IPS-11a (cell line): ENCODE results near the gene MYRFL.

Source experiments
- H3K4me3 ChIP-seq: one replicate; pipeline ENCODE4 v1.5.1; 2013; ENCODE audit warnings: low read depth, low read length, control low read depth

Gene MYRFL

DNA sequence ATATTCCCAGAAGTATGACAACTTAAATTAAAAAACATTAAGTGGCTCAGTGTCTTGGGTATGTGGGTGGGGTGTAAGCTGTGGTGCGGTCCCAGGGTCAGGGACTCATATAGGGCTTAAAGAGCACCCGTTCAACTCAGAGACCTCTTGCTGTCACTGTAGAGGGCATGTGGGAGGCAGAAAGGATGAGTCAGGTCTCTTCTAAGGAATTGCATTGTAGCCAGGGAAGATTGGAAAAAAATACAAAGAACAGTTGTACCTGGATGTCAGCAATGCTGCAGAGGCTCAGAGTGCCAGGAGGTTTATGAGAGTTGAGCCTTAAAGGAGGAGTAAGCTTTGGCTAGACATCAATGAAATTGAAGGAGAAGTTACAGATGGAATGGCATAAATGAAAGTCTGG lies 104.1 kb downstream of the MYRFL start:
- H3K4me3 ChIP-seq: no peak overlapping the region

DNA sequence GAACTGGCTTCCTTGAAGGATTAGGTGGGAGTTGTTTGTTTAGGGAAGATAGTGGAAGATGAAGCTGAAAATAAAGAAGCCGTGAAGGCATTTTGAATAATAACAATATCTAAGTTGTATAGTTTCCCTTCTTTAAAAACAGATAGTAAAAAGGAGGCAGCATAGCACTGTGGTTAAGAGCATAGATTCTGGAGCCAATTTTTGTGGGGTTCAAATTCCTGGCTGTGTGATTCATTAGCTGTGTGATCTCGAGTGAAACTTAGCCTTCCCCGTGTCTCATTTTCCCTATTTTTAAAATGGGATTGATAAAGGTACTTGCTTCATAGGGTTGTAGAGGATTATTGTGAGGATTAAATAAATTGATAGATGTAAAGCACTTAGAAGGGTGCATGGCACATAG lies 104.5 kb downstream of the MYRFL start:
- H3K4me3 ChIP-seq: no peak overlapping the region

DNA sequence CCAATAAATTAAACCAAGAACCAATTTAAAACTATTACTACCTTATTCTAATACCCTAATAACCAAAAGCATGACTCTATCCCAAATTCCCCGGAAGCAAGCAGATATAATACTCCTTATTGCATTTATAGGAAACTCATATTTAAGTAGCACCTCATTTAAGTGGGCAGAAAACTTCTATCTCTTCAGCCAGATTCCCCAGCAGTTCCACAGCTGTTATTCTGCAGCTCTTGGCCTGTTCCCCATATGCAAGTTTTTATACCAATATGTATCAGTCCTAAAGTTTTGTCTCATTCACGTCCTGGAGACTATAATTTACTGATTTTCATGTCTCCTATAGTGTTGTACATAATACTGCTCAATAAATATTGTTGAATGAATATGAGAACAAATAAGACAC lies 106.5 kb downstream of the MYRFL start:
- H3K4me3 ChIP-seq: no peak overlapping the region

DNA sequence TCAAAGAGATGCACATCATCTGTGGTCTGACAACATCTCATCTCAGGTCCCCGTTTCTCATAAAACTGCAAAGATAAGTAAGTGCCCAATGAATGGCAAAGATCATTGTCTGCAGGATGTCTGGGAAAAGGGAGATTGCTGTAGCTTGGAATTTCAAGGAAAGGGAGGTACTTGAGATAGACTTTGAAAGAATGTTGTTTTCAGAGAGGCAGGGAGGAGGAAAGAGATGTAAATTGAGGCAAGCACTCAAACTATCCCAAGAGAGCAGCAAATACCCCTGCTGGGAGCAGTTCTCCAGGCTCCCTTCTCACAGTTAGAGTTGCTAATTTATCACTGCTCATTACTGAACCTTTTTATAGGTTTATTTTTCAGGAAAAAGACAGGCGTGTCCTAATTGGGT lies 107.1 kb downstream of the MYRFL start:
- no peak overlapping the region for H3K4me3 ChIP-seq

DNA sequence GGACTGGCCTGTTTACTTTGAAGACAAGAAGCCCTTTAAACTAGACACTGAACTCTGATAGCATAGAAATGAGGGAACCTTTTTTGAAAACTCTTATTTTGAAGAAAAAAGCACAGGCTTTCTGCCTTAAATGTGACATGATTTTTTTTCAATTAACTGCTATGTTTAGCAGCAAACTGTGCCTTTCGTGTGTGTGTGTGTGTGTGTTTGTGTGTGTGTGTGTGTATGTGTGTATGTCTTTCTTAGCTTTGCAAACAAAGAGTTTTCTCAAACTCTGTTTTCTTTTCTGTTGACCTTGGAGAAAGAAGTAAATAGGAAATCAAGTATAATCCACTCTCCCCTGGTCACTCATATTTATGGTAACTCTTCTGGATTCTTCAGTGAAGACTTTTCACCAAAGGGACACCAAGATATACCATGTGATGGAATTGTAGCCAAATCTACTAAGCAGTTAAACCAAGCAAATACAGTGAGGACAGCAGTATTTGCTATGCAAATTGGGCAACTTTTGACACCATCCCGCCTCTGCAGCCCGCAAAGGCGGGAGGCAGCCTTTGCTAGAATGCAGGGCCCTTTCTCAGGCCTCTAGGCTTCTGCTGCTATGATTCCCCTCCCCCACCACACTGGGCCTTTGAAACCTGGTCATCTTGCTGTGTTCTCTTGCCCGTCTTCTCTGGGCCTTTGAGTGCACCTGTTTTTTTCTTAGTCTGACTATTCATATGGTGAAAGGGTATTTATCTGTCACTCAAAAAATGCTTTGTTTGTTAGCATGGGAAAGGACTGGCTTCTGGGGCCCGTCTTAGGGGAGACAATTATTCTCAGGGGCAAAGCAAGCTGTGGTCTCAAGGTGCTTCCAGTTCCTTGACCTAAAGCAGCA lies 107.9 kb downstream of the MYRFL start:
- no peak overlapping the region for H3K4me3 ChIP-seq

DNA sequence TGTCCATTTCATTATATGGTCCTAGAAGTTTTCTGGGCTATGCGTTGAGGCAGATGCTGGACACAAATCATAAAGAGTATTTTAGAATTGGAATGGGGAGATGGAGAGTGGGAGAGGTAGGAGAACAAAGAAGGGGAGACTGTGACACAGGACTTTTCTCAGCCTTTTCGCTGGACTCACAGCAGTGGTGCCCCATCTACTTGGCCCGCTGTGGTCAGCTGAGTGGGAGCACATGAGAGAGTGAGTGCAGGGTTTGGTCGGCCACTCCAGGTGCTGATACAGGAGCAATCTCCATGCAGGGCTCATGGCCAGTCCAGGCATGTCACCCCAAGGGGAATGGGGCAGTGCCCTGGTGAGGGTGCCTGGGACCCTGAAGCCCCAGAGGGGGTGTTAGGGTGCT lies 109.0 kb downstream of the MYRFL start:
- H3K4me3 ChIP-seq: no peak overlapping the region

DNA sequence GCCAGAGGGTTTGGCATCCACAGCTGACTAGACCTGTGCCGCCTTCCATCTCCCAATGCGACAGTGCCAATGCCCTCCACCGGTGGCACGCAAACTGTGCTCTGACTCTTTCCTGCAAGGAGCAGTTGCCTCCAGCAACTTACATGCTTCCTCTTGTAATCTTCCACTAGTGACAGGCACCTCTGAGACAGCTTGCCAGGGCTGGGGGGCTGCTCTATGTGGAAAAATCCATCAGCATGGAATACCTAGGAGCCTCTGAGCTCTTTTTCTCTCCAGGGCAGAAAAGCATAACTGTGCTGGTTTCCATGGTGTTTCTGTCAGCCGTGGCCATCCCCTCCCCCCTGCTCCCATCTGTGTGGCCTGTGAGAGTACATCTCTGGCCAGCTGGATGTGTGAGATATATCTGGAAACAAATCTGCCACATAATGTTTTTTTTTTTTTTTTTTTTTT lies 110.6 kb downstream of the MYRFL start:
- no peak overlapping the region for H3K4me3 ChIP-seq

DNA sequence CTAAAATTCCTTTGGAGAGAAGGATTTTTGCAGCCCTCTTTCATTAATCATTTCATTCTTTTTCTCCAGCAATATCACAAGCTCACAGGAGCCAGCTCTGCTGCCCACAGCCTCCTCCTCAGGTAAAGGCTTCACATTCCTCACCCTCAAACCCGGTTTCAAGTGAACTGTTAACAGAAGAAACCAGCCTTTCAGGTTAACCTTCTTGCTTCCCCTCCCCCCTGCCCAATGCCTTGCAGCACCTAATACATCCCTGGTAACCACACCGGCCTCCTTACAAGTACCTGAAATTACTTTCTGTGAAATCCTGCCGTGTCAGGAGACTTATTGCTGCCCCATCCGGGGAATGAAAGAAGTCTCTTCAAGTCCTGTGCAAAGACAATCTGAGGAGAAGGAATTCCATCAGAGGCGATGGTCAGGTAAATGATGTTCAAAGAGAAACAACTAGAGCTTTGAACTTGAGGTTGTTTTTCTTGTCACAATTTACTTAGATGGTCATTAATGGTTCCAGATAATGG lies 111.2 kb downstream of the MYRFL start:
- no peak overlapping the region for H3K4me3 ChIP-seq

DNA sequence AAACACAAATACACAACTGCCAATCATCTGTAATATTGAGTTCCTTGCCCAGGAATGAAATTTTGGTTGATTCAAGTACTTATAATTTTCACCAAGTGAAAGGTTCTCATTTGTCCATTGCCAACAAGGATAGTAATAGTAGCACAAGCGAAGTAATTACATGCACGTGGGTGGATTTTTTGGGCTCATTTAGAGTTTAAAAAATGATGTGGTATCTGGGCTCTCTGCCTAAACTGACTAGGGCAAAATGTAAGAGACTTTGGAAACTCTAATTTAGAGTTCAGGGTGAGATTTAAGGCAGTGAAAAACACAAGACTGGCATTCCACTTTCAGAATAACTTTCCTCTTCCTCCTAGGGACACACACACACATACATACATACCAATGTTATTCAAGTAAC lies 111.7 kb downstream of the MYRFL start:
- no peak overlapping the region for H3K4me3 ChIP-seq

DNA sequence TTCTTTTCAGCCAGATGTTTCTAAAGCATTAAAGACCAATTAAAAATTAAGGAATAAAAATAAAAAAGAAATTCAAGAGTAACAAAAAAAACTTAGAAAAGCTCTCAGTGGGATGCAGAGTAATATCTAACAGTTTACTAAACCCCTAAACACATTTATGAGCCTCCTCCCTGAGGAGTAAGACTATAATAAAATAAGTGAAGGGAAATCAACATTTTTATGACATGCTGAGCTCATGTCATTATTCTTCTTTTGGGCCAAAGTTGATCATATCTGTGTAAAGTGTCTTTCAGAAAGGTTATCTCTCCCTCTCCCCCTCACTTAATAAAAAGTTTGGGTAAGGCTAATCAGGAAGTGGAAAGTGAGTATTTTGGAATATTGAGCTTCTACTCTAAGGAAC lies 122.1 kb downstream of the MYRFL start:
- no peak overlapping the region for H3K4me3 ChIP-seq

DNA sequence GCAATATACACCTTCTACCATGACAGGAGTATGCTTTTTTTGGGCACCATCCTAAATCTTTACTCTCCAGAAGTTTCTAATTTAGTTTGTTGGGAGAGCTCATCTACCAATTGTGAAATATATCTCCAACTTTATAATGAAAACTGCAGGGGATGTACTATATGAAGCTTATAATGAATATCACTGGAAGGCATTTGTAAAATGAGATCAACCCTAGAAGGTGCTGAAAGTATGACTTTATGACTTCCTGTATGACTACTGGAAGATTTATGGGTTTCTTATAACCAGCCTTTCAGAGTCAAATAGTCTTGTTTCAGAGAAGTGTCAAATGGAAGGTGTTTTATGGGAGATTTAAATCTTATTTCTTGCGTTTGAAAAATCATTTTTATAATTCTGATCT lies 122.9 kb downstream of the MYRFL start:
- no peak overlapping the region for H3K4me3 ChIP-seq

DNA sequence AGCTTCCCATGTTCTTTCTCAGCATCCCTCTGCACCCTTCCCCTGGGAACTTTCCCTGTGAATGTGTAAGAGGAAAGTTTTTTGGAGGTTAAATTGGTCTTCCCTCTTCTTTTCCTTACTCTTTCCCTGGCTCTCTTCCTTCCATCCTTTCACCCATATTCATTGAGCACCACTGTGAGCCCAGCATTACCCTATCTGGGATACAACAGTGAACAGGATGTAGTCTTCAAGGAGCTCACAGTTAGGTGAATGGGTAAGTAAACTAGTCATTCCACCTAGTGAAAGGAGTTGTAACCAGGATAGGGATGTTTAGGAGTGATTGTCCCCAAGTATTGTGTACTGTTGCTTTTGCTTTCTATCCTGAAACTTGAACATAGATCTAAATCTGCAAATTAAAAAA lies 123.8 kb downstream of the MYRFL start:
- no peak overlapping the region for H3K4me3 ChIP-seq

DNA sequence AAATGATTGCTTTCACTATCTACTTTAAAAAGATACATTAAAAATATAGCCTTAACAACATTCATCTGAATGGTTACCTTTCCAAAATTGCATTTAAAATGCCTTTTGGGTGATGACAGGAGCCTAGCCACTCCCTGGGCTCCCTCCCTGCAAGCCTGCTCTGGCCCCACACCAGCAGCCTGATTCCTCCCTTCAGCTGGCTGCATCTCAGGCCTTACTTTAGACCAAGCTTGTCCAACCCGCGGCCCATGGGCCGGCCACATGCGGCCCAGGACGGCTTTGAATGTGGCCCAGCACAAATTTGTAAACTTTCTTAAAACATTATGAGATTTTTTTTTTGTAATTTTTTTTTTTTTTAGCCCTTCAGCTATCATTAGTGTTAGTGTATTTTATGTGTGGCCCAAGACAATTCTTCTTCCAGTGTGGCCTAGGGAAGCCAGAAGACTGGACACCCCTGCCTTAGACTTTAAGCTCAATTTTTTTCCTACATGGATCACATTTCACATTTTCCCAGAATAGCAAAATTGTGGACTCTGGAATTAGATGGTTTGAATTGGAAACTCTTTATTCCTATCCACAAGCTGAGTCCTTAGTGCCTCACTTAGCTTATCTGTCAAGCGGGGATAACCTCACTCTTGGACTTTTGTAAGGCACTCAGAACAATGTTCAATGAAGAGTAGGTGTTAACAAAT lies 124.4 kb downstream of the MYRFL start:
- no peak overlapping the region for H3K4me3 ChIP-seq

DNA sequence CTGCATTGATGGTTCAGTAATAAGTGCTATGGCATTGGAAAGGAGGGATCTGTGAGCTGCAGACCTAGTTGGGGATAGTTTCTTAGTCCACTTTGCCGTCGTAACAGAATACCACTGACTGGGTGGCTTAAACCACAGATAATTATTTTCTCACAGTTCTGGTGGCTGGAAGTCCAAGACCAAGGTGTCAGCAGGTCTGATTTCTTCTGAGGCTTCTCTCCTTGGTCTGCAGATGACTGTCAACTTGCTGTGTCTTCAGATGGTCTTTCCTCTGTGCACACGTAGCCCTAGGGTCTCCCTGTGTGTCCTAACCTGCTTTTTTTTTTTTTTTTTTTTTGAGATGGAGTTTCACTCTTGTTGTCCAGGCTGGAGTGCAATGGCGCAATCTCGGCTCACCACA lies 126.1 kb downstream of the MYRFL start:
- no peak overlapping the region for H3K4me3 ChIP-seq

DNA sequence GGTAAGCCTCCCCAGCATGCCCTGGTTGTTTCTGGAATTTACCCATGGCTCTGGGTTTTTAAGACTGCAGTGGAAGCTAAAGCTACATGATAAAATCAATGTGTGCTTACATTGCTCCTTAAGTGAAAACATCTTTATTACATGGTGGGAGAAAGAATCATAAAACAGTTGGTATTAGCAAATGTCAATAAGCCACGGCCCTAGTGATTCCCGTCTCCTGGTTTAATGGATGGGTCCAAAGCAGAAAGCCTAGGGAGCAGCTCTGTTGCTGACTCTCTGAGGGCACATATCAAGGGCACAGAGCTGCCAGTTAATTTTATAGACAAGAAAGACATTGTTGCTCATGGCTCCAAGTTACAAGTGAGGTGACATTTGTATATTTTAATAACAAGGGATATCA lies 127.9 kb downstream of the MYRFL start:
- no peak overlapping the region for H3K4me3 ChIP-seq

DNA sequence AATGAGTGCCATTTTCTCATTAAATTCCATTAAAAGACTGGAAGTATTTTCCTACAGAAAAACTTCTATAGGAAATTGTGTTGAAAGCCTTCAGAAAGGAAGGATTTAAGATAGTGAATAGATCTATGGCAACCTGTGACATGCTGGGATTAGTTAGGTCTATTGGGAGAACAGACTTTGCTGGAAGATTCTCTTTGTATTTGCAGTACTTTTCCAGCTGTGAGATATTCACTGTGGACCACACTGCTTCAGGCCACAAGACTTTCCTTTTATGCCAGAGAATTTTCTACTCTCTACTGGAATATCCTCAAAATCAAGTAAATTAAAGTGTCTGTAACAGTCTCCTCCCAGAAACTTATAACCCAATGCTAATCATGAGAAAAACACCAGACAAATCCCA lies 136.2 kb downstream of the MYRFL start:
- no peak overlapping the region for H3K4me3 ChIP-seq

DNA sequence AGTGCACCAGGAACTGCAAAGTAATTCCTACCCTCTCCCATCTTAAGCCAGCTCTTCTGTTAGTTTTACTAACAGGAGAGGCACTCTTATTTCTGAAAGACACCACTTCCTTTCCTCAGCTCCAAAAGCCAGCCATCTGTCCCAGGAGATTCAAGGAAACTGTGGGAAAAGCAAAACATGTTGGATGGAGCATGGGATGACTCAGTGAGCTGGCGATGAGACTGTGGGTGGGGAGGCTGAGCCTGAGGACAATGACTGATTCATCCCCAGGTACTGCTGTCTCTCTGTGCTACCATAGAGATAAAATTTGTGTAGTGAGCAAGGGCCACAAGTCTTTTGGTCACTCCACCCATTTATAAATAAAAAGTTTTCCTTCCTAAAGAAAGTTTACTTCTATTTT lies 141.4 kb downstream of the MYRFL start:
- no peak overlapping the region for H3K4me3 ChIP-seq

DNA sequence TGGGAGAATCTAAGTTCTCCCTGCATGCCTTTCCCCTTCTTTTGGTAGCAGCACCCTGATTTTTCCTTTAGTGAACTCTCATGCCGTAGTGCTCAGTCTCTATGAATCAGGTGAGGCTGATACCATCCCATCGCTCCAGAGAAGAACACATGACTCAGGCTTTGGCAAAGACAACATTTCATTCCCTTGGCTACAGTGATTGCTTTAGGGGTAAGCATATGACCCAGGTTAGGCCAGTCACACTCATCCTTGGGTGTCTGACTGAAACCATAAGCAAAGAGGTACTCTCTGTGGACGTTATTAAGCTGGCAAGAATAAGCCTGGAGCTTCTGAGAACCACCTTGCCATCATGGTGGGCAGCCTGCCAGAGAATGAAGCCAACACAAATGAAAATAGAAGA lies 141.8 kb downstream of the MYRFL start:
- no peak overlapping the region for H3K4me3 ChIP-seq

DNA sequence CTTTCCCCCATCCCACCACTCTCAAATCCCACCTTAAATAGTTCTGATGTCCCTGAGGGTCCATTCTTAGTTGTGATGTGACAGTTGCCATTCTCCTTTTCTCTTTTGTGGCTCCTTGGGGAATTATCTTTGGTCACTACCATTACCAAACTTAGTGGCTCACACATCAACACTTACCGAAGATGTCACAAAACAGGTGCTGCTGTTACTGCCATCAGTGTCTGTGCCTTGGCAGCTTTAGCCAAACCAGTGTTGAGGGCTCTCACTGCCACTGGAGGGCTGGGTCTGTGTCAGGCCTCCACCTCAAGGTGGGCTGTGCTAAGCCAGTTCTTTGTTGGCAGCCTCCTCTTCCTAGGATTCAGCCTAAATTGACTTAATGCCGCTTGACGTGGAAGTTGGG lies 144.0 kb downstream of the MYRFL start:
- H3K4me3 ChIP-seq: no peak overlapping the region

DNA sequence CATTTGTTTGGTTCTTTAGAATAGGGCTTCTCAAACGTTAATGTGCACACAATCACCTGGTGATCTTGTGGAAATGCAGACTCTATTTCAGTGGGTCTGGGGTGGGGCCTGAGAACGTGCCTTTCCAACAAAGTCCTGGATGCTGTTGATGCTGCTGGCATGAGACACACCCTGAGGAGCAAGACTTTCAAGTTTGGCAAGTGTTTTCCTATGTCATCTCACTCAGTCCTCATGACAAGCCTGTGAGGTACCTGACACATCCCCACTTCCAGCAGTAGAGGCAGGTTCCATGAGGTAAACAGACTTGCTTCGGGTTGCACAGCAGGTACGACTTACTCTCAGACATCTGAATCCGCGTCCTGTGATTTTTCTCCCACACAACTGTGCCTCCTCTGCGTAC lies 147.1 kb downstream of the MYRFL start:
- no peak overlapping the region for H3K4me3 ChIP-seq

DNA sequence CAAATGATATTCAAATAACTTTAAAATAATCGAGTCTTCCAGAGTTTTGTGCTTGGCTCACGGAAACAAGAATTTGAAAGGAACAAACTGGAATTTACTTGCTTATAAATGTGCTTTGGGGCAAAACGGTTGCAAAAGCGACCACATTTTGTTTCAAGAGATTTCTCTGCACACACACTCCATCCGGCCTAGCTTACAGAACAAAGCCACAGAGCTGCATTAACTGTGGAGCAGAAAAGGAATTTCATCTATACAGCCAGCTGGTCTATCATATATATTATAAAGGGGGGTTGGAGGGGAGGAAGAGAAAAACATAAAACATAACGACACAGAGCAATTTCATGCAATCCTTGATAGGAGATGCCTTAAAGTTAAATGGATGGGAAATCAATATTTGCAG lies 153.0 kb downstream of the MYRFL start:
- no peak overlapping the region for H3K4me3 ChIP-seq

DNA sequence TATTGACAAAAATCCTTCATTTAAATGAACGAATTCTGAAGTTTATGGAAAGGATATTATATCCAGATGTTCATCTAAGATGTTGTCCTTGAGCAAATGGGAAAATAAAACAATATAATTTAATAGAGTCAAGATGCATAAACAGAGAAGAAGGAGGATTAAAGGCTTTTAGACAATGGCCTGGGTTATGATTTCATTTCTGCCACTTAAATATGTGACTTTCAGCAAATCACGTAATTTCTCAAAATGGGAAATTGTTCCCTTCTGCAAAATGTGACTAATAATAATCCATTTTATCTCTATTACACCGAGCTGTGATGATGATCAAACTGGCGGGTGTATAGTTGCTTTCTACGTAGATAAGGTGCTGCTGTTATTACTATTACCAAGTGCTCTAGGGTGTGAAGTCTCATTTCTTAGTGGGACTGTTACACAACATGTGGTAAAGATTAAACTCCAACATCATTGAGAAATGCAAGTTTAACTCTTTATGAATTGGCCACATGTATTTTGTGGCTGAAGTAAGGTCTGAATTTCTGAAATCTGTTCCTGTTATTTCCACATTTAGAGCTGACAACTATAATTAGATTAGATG lies 157.0 kb downstream of the MYRFL start:
- no peak overlapping the region for H3K4me3 ChIP-seq
